PFSK-1 (cell line): Measurements from ENCODE around the gene SHCBP1L.

Source experiments
- FOXP2 ChIP-seq: optimal IDR thresholded peaks from 2 replicates; pipeline ENCODE3; 2011; ENCODE audit warnings: borderline replicate concordance, control low read depth, inconsistent platforms; ENCODE audit not compliant: insufficient read depth; ENCODE audit errors: extremely low read length, extremely low read depth
- POLR2AphosphoS5 ChIP-seq: IDR thresholded peaks from 2 replicates; pipeline ENCODE4 v1.6.1; 2012; ENCODE audit warnings: low read depth, mild to moderate bottlenecking, control low read depth, low read length, moderate library complexity
- REST ChIP-seq, 2 experiments: IDR thresholded peaks; 2 replicates each; pipeline versions ENCODE4 v1.6.1 to v1.8.0; 2011 to 2012; ENCODE audit warnings: low read depth in 2 of 2, low read length in 2 of 2, control low read depth in 1 of 2, inconsistent platforms in 1 of 2, mild to moderate bottlenecking in 1 of 2, moderate library complexity in 1 of 2; ENCODE audit not compliant: insufficient read depth in 1 of 2
- SIN3A ChIP-seq: IDR thresholded peaks from 2 replicates; pipeline ENCODE4 v1.6.1; 2012; ENCODE audit warnings: mild to moderate bottlenecking, low read length, moderate library complexity, borderline replicate concordance; ENCODE audit not compliant: insufficient read depth
- TAF1 ChIP-seq: IDR thresholded peaks from 2 replicates; pipeline ENCODE4 v1.6.1; 2012; ENCODE audit warnings: low read length, control low read depth, borderline replicate concordance; ENCODE audit not compliant: insufficient read depth

SHCBP1L gene

GRCh38 chr1:182984621-182985020, 31.7 kb upstream of the SHCBP1L start:
- no peak for TF ChIP-seq TAF1
- no peak for TF ChIP-seq FOXP2
- TF ChIP-seq SIN3A, result no peak
- TF ChIP-seq POLR2AphosphoS5, result no peak
- TF ChIP-seq REST (IDR thresholded peaks at IDR 0.05; ENCODE audit: insufficient read depth in 1 of 2, low read depth in 2 of 2, low read length in 2 of 2), result no peak

- no peak for TF ChIP-seq SIN3A
- no peak for TF ChIP-seq REST (IDR thresholded peaks at IDR 0.05; ENCODE audit: insufficient read depth in 1 of 2, low read depth in 2 of 2, low read length in 2 of 2)
- no peak for TF ChIP-seq POLR2AphosphoS5
- no peak for TF ChIP-seq FOXP2
- no peak for TF ChIP-seq TAF1
Observed at GRCh38 chr1:182984138-182984537, 31.2 kb upstream of the SHCBP1L start.

- no peak for TF ChIP-seq REST (IDR thresholded peaks at IDR 0.05; ENCODE audit: insufficient read depth in 1 of 2, low read depth in 2 of 2, low read length in 2 of 2)
Observed at GRCh38 chr1:182978151-182978853, 25.3 kb upstream of the SHCBP1L start.

GRCh38 chr1:182977480-182977879, 24.5 kb upstream of the SHCBP1L start:
- no peak for TF ChIP-seq REST (IDR thresholded peaks at IDR 0.05; ENCODE audit: insufficient read depth in 1 of 2, low read depth in 2 of 2, low read length in 2 of 2)
- no peak for TF ChIP-seq SIN3A
- TF ChIP-seq FOXP2, result no peak
- no peak for TF ChIP-seq POLR2AphosphoS5
- TF ChIP-seq TAF1, result no peak

DNA sequence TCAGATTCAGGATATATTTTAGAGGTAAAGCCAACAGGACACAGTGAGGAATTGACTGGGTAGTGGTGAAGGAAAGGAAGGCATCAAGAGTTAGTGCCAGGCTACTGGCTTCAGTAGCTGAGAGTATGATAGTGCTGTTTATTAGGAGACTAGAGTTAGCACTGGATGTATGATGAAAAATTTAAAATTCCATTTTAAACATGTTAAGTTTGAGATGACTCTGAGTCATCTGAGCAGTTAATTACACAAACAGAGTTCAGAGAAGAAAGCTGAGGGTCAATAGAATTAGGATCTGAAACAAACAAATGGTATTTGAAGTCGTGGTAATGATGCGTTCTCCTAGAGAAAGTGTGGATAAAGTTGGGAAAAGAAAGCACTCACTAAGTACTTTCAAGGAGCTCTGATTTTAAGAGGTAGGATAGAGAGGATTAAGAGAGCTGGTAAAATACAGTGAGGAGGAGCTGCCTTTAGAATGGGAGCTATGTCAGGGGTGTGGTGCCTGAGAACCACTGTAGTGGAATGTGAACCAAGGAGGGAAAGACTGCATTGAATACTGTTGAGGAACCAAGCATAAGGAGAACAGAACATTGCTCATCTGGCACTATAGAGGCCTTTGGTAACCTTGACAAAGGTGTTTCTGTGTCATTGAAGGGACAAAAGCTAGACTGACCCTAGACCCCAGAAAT, 21.7 kb upstream of the SHCBP1L start:
- TF ChIP-seq FOXP2 (no peak), REST (IDR thresholded peaks at IDR 0.05; ENCODE audit: insufficient read depth in 1 of 2, low read depth in 2 of 2, low read length in 2 of 2) (no peak), TAF1 (no peak), SIN3A (no peak), POLR2AphosphoS5 (no peak)
